Measurements from ENCODE around the gene FANCC. TPM values are rescaled to one million over a fixed set of nuclear protein-coding genes. Genes with fewer than 3 reads are reported as not detected.

Gene FANCC
- total and polyA plus RNA-seq, 4 donors, result 8.3 to 32.4 (median 11.5) TPM

- Histone ChIP-seq H3K4me3 (ENCODE audit: low read depth in 1 of 3, low read length in 3 of 3) (peak overlapping the region in 2 of 3 donors; percentile 85 to 99), H3K9ac (ENCODE audit: low read depth in 1 of 2, low read length in 2 of 2) (peak overlapping the region; percentile 5 to 9), H3K9me3 (ENCODE audit: control insufficient read depth in 4 of 4, low read length in 3 of 4) (no peaks in the 10 kb centered on the region), H3K27me3 (ENCODE audit: control insufficient read depth in 4 of 4, insufficient read depth in 4 of 4, low read length in 3 of 4) (no peaks in the 10 kb centered on the region), H3K27ac (ENCODE audit: low read depth in 1 of 2, low read length in 2 of 2) (peak overlapping the region in 1 of 2 donors; percentile 94), H3K4me1 (ENCODE audit: control insufficient read depth in 4 of 4, insufficient read depth in 4 of 4, low read length in 3 of 4) (peaks cover 2 to 14% (median 11%) of the 10 kb centered on the region in 4 donors), H3K36me3 (ENCODE audit: control insufficient read depth in 4 of 4, insufficient read depth in 3 of 4, low read depth in 1 of 4, low read length in 3 of 4) (no peaks in the 10 kb centered on the region)
- WGBS, result 33% methylated on average over 3 of the region's 3 CpGs
- no peak for DNase-seq (ENCODE audit: low spot score)
- TF ChIP-seq HNF4A (conservative IDR thresholded peaks at IDR 0.05), result no peak
- no peak for TF ChIP-seq GABPA (IDR thresholded peaks at IDR 0.05 in 1 of 2, conservative IDR thresholded peaks at IDR 0.05 in 1 of 2)
- TF ChIP-seq JUND (IDR thresholded peaks at IDR 0.05), result no peak
- TF ChIP-seq FOXA1 (IDR thresholded peaks at IDR 0.05), result no peak
- TF ChIP-seq YY1 (IDR thresholded peaks at IDR 0.05), result no peak
- no peak for TF ChIP-seq RXRA (IDR thresholded peaks at IDR 0.05)
- TF ChIP-seq HNF4G (IDR thresholded peaks at IDR 0.05), result no peak
- TF ChIP-seq CTCF (IDR thresholded peaks at IDR 0.05; ENCODE audit: low read depth, low read length, missing input control), result no peak
- TF ChIP-seq NR2F2 (IDR thresholded peaks at IDR 0.05), result no peak
- TF ChIP-seq MAX (IDR thresholded peaks at IDR 0.05), result no peak
- no peak for TF ChIP-seq SP1 (IDR thresholded peaks at IDR 0.05)
- TF ChIP-seq FOXA2 (IDR thresholded peaks at IDR 0.05), result no peak
- no peak for TF ChIP-seq ATF3 (IDR thresholded peaks at IDR 0.05)
These were observed 1.2 kb downstream of the FANCC start for GRCh38 chr9:95316274-95316673.

- Histone ChIP-seq H3K27me3 (ENCODE audit: control insufficient read depth in 4 of 4, insufficient read depth in 4 of 4, low read length in 3 of 4) (no peaks in the 10 kb centered on the region), H3K4me1 (ENCODE audit: control insufficient read depth in 4 of 4, insufficient read depth in 4 of 4, low read length in 3 of 4) (peaks cover 2 to 14% (median 11%) of the 10 kb centered on the region in 4 donors), H3K36me3 (ENCODE audit: control insufficient read depth in 4 of 4, insufficient read depth in 3 of 4, low read depth in 1 of 4, low read length in 3 of 4) (no peaks in the 10 kb centered on the region), H3K27ac (ENCODE audit: low read depth in 1 of 2, low read length in 2 of 2) (no peak overlapping the region), H3K9me3 (ENCODE audit: control insufficient read depth in 4 of 4, low read length in 3 of 4) (no peaks in the 10 kb centered on the region), H3K4me3 (ENCODE audit: low read depth in 1 of 3, low read length in 3 of 3) (no peak overlapping the region), H3K9ac (ENCODE audit: low read depth in 1 of 2, low read length in 2 of 2) (no peak overlapping the region)
- DNase-seq (ENCODE audit: low spot score), result no peak
- TF ChIP-seq RXRA (IDR thresholded peaks at IDR 0.05) (peak; percentile 34 to 61), HNF4A (conservative IDR thresholded peaks at IDR 0.05) (no peak)
- WGBS, result 79% methylated on average over 12 of the region's 12 CpGs
These were observed 2.3 kb downstream of the FANCC start for GRCh38 chr9:95315108-95315746.

GRCh38 chr9:95313010-95313498 is 4.5 kb downstream of the FANCC start:
- no peaks in the 10 kb centered on the region for H3K36me3 ChIP-seq (ENCODE audit: control insufficient read depth in 4 of 4, insufficient read depth in 3 of 4, low read depth in 1 of 4, low read length in 3 of 4)
- peak overlapping the region; percentile 35 to 55 (median 45) for H3K4me3 ChIP-seq (ENCODE audit: low read depth in 1 of 3, low read length in 3 of 3)
- no peak overlapping the region for H3K27ac ChIP-seq (ENCODE audit: low read depth in 1 of 2, low read length in 2 of 2)
- no peaks in the 10 kb centered on the region for H3K27me3 ChIP-seq (ENCODE audit: control insufficient read depth in 4 of 4, insufficient read depth in 4 of 4, low read length in 3 of 4)
- H3K4me1 ChIP-seq (ENCODE audit: control insufficient read depth in 4 of 4, insufficient read depth in 4 of 4, low read length in 3 of 4), result peaks cover 2 to 14% (median 11%) of the 10 kb centered on the region in 4 donors
- WGBS, result 50% methylated on average over 29 of the region's 29 CpGs
- no peaks in the 10 kb centered on the region for H3K9me3 ChIP-seq (ENCODE audit: control insufficient read depth in 4 of 4, low read length in 3 of 4)
- no peak for TF ChIP-seq CTCF (IDR thresholded peaks at IDR 0.05; ENCODE audit: low read depth, low read length, missing input control)
- peak; percentile 17 to 20 for TF ChIP-seq RXRA (IDR thresholded peaks at IDR 0.05)
- peak; percentile 27 for TF ChIP-seq MAX (IDR thresholded peaks at IDR 0.05)
- H3K9ac ChIP-seq (ENCODE audit: low read depth in 1 of 2, low read length in 2 of 2), result no peak overlapping the region
- peak; percentile 53 for DNase-seq (ENCODE audit: low spot score)

Measured in liver (tissue), 9 donors.